ENCODE measurements around the gene DNAJC11.

DNA sequence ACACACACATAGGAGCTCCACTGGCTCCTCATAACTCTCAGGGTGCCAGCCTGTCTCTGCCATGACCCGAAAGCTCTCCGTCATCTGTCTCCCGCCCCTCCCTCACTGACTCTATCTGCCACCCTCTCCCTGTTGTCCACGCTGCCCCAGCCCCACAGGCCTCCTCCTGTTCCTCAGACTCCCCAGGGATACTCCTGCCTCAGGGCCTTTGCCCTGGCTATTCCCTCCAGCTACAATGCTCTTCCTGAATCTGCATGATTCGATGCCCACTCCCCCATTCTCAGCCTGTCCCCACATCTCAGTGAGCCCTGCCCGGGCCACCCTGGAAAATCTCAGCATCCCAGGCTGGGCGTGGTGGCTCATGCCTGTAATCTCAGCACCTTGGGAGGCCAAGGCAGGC lies 24.6 kb upstream of the DNAJC11 start:
- TF ChIP-seq POLR2A (IDR thresholded peaks at IDR 0.05) = no peak
- TF ChIP-seq CTCF (IDR thresholded peaks at IDR 0.05) = no peak

All from Peyer's patch (tissue), 4 donors.